Adrenal gland (tissue), 12 donors: Measurements from ENCODE around the gene DARS1. TPM values are rescaled to one million over a fixed set of nuclear protein-coding genes. Genes with fewer than 3 reads are reported as not detected.
"Not testable (repeated sequence)": the region's sequence is repeated elsewhere in the genome, so short reads cannot be mapped to it uniquely, and the experiment has no call there.

Experiments
- DNase-seq, 7 donors: peaks; one replicate each; pipeline ENCODE4 v3.0.0-alpha.2; 2019 to 2020
- H3K27ac ChIP-seq, 5 donors: fragments of 200-600 bp; sonication (generic) in 4 of 5; 1 replicate in 3 of 5; 2 replicates in 2 of 5; pipeline versions ENCODE4 v1.5.1 to v1.8.0; 2016 to 2020; ENCODE audit warnings: mild to moderate bottlenecking in 1 of 5
- H3K27me3 ChIP-seq: fragments of 200-600 bp; 2 replicates; pipeline ENCODE4 v1.8.0; 2021
- H3K36me3 ChIP-seq, 2 donors: fragments of 200-600 bp; replicated peaks in 1 of 2; 1 replicate in 1 of 2; 2 replicates in 1 of 2; pipeline versions ENCODE4 v1.5.1 to v1.8.0; 2018 to 2022
- H3K4me1 ChIP-seq, 2 donors: fragments of 200-600 bp; replicated peaks in 1 of 2; 1 replicate in 1 of 2; 2 replicates in 1 of 2; pipeline versions ENCODE4 v1.5.1 to v1.8.0; 2018 to 2021
- H3K4me3 ChIP-seq, 4 donors: fragments of 200-600 bp; sonication (generic) in 3 of 4; one replicate each; pipeline ENCODE4 v1.5.1; 2016 to 2018
- H3K9me3 ChIP-seq, 3 donors: fragments of 200-600 bp; sonication (generic) in 1 of 3; replicated peaks in 1 of 3; 1 replicate in 2 of 3; 2 replicates in 1 of 3; pipeline versions ENCODE4 v1.5.1 to v1.8.0; 2016 to 2021
- CTCF ChIP-seq, 6 experiments: fragments of 450-650 bp in 4 of 6; fragments of 200-600 bp in 2 of 6; sonication (generic) in 1 of 6; IDR thresholded peaks; 1 replicate in 5 of 6; 2 replicates in 1 of 6; pipeline versions ENCODE4 v1.5.1 to v1.8.0; 2016 to 2021; ENCODE audit warnings: antibody characterized with exemption in 6 of 6, mild to moderate bottlenecking in 2 of 6, moderate library complexity in 1 of 6
- POLR2A ChIP-seq, 2 donors: fragments of 450-650 bp; IDR thresholded peaks; one replicate each; pipeline ENCODE4 v1.6.1; 2017; ENCODE audit warnings: antibody characterized with exemption in 2 of 2, mild to moderate bottlenecking in 2 of 2, moderate library complexity in 1 of 2
- WGBS, 4 donors: extraction: QIAGEN DNeasy Blood & Tissue Kit in 2 of 4; methylation state at CpG; one replicate each; pipeline versions ENCODE4 v1.1.5 to v1.1.7; 2013 to 2017; 5-methylcytosine and 5-hydroxymethylcytosine counted together
- intact Hi-C, 2 donors: fragments of 100-400 bp; cut with DNase I; formaldehyde crosslinking; loops; one replicate each; pipeline versions ENCODE4 v1.14.1 to v1.15.0; 2022 to 2023
- polyA plus RNA-seq, 3 donors: library from polyadenylated mRNA; stranded (reverse); fragments of 200-250 nt in 2 of 3; fragments of 350-450 nt in 1 of 3; fragmentation: Illumina TruSeq in 1 of 3; extraction: RNeasy Lipid Tissue Mini Kit (QIAGEN cat#74804) in 1 of 3; gene quantifications; one replicate each; pipeline ENCODE4 v1.2.3, GENCODE V29; 2013 to 2014
- total RNA-seq, 9 donors: library from RNA; depleted of rRNA in 4 of 9; stranded (reverse); fragments of >200 nt in 4 of 9; fragments of 120-200 nt in 1 of 9; fragmentation: NEBNext Ultra II Directional in 1 of 9; extraction: Animal tissue kit (Norgen Biotek cat#: 25700) in 1 of 9; gene quantifications; one replicate each; pipeline versions ENCODE4 v1.1.0 to v1.2.4, GENCODE V29; 2013 to 2023
- donor health status: healthy with polysubstance abuse.
- donor health status: Bipolar disorder and iron deficiency.
- donor health status: DM: yes; HTN: yes; CAD: no.
- donor health status: DM: no; HTN: no; CAD: no.
- donor health status: DM: no; HTN: no; CAD: no.
- donor health status: DM: yes; HTN: yes; CAD: no.

Gene DARS1
- total and polyA plus RNA-seq, 12 donors = 50.6 to 159 (median 82.9) TPM

- no peak overlapping the region for H3K4me3 ChIP-seq
- intact Hi-C loops = no loop called here
- 96 to 98% (median 97%) methylated on average over 4 of the region's 4 CpGs for WGBS, 4 donors
- H3K27me3 ChIP-seq = no peaks in the 10 kb centered on the region
- H3K4me1 ChIP-seq = no peaks in the 10 kb centered on the region
- peaks cover 4 to 5% of the 10 kb centered on the region in 2 donors for H3K36me3 ChIP-seq
- H3K27ac ChIP-seq = no peak overlapping the region
- no peak for TF ChIP-seq POLR2A (IDR thresholded peaks at IDR 0.05)
- DNase-seq = no peak
- peaks cover 0 to 7% (median 0%) of the 10 kb centered on the region in 3 donors for H3K9me3 ChIP-seq
Observed at GRCh38 chr2:135969655-135970387, 15.6 kb downstream of the DARS1 start.

GRCh38 chr2:135965756-135966155, 19.7 kb downstream of the DARS1 start:
- WGBS, 4 donors = 94 to 98% (median 97%) methylated on average over 1 of the region's 1 CpG
- Histone ChIP-seq H3K36me3 (peaks cover 4 to 5% of the 10 kb centered on the region in 2 donors), H3K27ac (no peak overlapping the region), H3K27me3 (no peaks in the 10 kb centered on the region), H3K4me1 (peaks cover 0 to 20% of the 10 kb centered on the region in 2 donors), H3K9me3 (no peaks in the 10 kb centered on the region), H3K4me3 (no peak overlapping the region)
- intact Hi-C loops = no loop called here
- no peak for TF ChIP-seq CTCF (IDR thresholded peaks at IDR 0.05)
- no peak for TF ChIP-seq POLR2A (IDR thresholded peaks at IDR 0.05)
- no peak for DNase-seq

GRCh38 chr2:135964404-135964803, 21.0 kb downstream of the DARS1 start:
- intact Hi-C loops, H3K36me3 ChIP-seq, H3K27me3 ChIP-seq, H3K4me3 ChIP-seq, H3K27ac ChIP-seq, DNase-seq, H3K9me3 ChIP-seq: not testable (repeated sequence)
- WGBS, 4 donors = 92 to 95% (median 95%) methylated on average over 11 of the region's 11 CpGs
- peaks cover 0 to 24% of the 10 kb centered on the region in 2 donors for H3K4me1 ChIP-seq

GRCh38 chr2:135963841-135964240, 21.6 kb downstream of the DARS1 start:
- no peaks in the 10 kb centered on the region for H3K9me3 ChIP-seq
- H3K27ac ChIP-seq = no peak overlapping the region
- no peak for TF ChIP-seq POLR2A (IDR thresholded peaks at IDR 0.05)
- TF ChIP-seq CTCF (IDR thresholded peaks at IDR 0.05) = no peak
- no peak for DNase-seq
- no peak overlapping the region for H3K4me3 ChIP-seq
- H3K27me3 ChIP-seq = no peaks in the 10 kb centered on the region
- H3K4me1 ChIP-seq = peaks cover 0 to 24% of the 10 kb centered on the region in 2 donors
- H3K36me3 ChIP-seq = peaks cover 3 to 4% of the 10 kb centered on the region in 2 donors
- intact Hi-C loops = no loop called here
- 89 to 95% (median 92%) methylated on average over 11 of the region's 11 CpGs for WGBS, 4 donors

- 70 to 81% (median 71%) methylated on average over 4 of the region's 4 CpGs for WGBS, 4 donors
- H3K36me3 ChIP-seq = peaks cover 0 to 4% of the 10 kb centered on the region in 2 donors
- no peak for DNase-seq
- H3K4me3 ChIP-seq = no peak overlapping the region
- H3K9me3 ChIP-seq = no peaks in the 10 kb centered on the region
- intact Hi-C loops = no loop called here
- H3K27ac ChIP-seq = no peak overlapping the region
- peaks cover 0 to 24% of the 10 kb centered on the region in 2 donors for H3K4me1 ChIP-seq
- TF ChIP-seq POLR2A (IDR thresholded peaks at IDR 0.05) (no peak), CTCF (IDR thresholded peaks at IDR 0.05) (no peak)
- no peaks in the 10 kb centered on the region for H3K27me3 ChIP-seq
Observed at GRCh38 chr2:135962366-135963123, 22.9 kb downstream of the DARS1 start.
